BJ (cell line): ENCODE results near the gene APOO. TPM values are rescaled to one million over a fixed set of nuclear protein-coding genes. Genes with fewer than 3 reads are reported as not detected.

Experiments
- CTCF ChIA-PET: fragments of 350-600 bp; formaldehyde crosslinking; extraction: SDS; loops from one replicate; lab custom pipeline; 2021; ENCODE audit warnings: antibody characterized with exemption, inconsistent platforms; lab: Yijun Ruan, JAX
- POLR2A ChIA-PET: fragments of 300-600 bp; sonication (Branson Sonifier 250); formaldehyde crosslinking; extraction: SDS; loops from one replicate; lab custom pipeline; 2021; ENCODE audit warnings: antibody characterized with exemption; lab: Charles Lee
- DNase-seq: peaks from one replicate; pipeline ENCODE4 v3.0.0-alpha.2; 2011; ENCODE audit warnings: low read depth
- H3K27me3 ChIP-seq: 2 replicates; pipeline ENCODE4 v1.6.0; 2011; ENCODE audit warnings: low read length; ENCODE audit not compliant: control insufficient read depth, insufficient read depth
- H3K36me3 ChIP-seq: 2 replicates; pipeline ENCODE4 v1.5.1; 2011; ENCODE audit warnings: low read length; ENCODE audit not compliant: control insufficient read depth, insufficient read depth
- H3K4me3 ChIP-seq: 2 replicates; pipeline ENCODE4 v1.5.1; 2011; ENCODE audit warnings: low read depth, mild to moderate bottlenecking, control low read depth, low read length
- CTCF ChIP-seq: IDR thresholded peaks from 2 replicates; pipeline ENCODE4 v1.5.1; 2011; ENCODE audit warnings: low read depth, mild to moderate bottlenecking, control low read depth, inconsistent platforms, low read length, moderate library complexity; ENCODE audit not compliant: insufficient read depth
- polyA plus RNA-seq: library from polyadenylated mRNA; depleted of rRNA; stranded (reverse); fragments of >200 nt; gene quantifications from 2 replicates; pipeline ENCODE4 v1.2.3, GENCODE V29; 2011

APOO gene
- polyA plus RNA-seq, 1 experiment = 6.6 TPM

DNA sequence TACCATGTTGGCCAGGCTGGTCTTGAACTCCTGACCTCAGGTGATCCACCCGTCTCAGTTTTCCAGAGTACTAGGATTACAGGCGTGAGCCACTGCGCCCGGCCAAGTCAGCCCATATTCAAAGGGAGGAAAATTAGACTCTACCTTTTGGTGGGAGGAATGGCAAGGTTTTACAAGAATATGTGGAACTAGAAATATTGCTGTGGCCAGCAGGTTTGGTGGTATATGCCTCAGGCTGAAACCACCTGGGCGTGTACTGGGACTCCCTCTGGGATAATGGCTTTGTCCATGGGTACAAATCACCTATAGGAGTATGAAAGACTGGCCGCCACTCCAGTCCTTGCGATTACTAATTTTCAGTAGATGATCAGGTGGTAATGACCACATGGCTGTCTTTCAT lies 92.4 kb downstream of the APOO start:
- no peaks in the 10 kb centered on the region for H3K36me3 ChIP-seq
- ChIA-PET POLR2A (no interaction called here), CTCF (no interaction called here)
- H3K4me3 ChIP-seq = no peak overlapping the region
- TF ChIP-seq CTCF = no peak
- no peaks in the 10 kb centered on the region for H3K27me3 ChIP-seq
- DNase-seq = no peak

- ChIA-PET POLR2A (no interaction called here), CTCF (no interaction called here)
- no peak for DNase-seq
Measured at GRCh38 chrX:23813808-23814207, 93.9 kb downstream of the APOO start.

DNA sequence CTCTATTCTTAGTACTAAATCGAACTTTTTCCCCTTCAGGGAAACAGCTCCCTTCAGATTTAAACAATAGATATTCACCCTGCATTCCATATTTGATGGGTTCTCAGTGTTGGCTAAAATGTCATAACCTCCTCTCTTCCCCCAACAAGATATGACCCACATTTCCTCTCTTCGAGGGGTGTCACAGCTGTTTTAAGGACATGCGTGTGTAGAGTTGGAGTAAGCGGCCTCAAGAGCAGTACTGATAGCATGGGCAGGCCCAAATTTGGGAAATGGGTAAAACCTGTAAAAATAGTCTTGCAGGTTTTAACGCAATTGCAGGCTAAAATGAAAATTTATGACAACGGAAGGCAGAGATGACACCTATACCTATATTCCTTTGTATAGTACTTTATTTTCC lies 96.1 kb downstream of the APOO start:
- no peak for TF ChIP-seq CTCF
- H3K4me3 ChIP-seq = no peak overlapping the region
- CTCF ChIA-PET = no interaction called here
- POLR2A ChIA-PET = no interaction called here
- H3K36me3 ChIP-seq = no peaks in the 10 kb centered on the region
- no peaks in the 10 kb centered on the region for H3K27me3 ChIP-seq
- no peak for DNase-seq

More at GRCh38 chrX:23813808-23814207, 93.9 kb downstream of the APOO start:
- TF ChIP-seq CTCF = no peak
- H3K4me3 ChIP-seq = no peak overlapping the region
- H3K36me3 ChIP-seq = no peaks in the 10 kb centered on the region
- H3K27me3 ChIP-seq = no peaks in the 10 kb centered on the region

DNA sequence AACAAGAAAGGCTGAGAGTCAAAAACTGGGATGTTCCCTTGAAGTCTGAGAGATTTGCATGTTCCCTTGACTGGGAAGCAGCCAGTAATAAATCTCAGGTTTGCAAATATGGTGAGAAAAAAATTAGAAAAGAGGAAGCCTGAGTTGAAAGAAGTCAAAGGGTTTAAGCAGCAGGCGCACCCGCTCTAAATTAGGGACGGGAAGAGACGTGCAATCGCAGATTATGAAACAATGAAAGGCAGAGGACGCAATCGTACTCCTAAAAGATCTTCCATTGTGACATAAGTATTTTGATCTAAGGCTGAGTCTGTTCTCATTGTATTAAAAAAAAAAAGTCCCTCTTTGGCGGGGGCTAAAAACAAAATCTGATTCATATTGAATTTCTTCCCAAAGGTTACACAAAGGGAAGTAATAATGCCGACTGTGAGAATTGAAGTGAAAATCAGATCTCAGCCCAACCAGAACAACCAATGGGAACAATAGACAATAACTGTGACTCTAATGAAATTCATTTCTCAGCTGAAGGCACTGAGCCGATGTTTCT lies 96.6 kb downstream of the APOO start:
- POLR2A ChIA-PET = no interaction called here
- no peak overlapping the region for H3K4me3 ChIP-seq
- CTCF ChIA-PET = no interaction called here
- TF ChIP-seq CTCF = no peak
- no peak for DNase-seq
- no peaks in the 10 kb centered on the region for H3K27me3 ChIP-seq
- H3K36me3 ChIP-seq = no peaks in the 10 kb centered on the region

DNA sequence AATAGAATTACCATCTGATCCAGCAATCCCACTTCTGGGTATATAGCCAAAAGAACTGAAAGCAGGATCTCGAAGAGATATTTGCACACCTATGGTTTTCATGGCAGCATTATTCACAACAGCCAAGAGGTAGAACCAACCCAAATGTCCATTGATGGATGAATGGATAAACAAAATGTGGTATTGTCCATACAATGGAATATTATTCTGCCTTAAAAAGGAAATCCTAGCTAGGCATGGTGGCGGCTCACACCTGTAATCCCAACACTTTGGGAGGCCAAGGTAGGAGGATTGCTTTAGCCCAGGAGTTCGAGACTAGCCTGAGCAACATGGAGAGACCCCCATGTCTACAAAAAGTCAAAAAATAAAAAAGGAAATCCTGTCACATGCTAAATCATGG lies 97.5 kb downstream of the APOO start:
- CTCF ChIA-PET = no interaction called here
- Histone ChIP-seq H3K4me3 (no peak overlapping the region), H3K36me3 (no peaks in the 10 kb centered on the region), H3K27me3 (no peaks in the 10 kb centered on the region)
- no peak for DNase-seq
- POLR2A ChIA-PET = no interaction called here
- no peak for TF ChIP-seq CTCF
